HCT116 (cell line): ENCODE data around the gene SMIM5. TPM values are rescaled to one million over a fixed set of nuclear protein-coding genes. Genes with fewer than 3 reads are reported as not detected.

Experiments used
- ATAC-seq: fragments of 200-7000 bp; cut with Tn5 transposase; 2 replicates; pipeline ENCODE4 v1.9.1; 2020; ENCODE audit warnings: mild to moderate bottlenecking, moderate library complexity
- BruUV-seq: library from RNA; stranded (reverse); fragments of 400-500 nt; replicated peaks from 2 replicates; lab custom pipeline; 2021; lab: Mats Ljungman, UMichigan
- CTCF ChIA-PET: fragments of 300-600 bp; sonication (Branson Sonifier 250); formaldehyde crosslinking; loops from one replicate; lab custom pipeline; 2021; ENCODE audit warnings: antibody characterized with exemption; lab: Charles Lee
- POLR2A ChIA-PET: fragments of 300-600, 350-600 bp; sonication (Branson Sonifier 250); formaldehyde crosslinking; loops from one replicate; lab custom pipeline; 2021; ENCODE audit warnings: antibody characterized with exemption; lab: Charles Lee
- RAD21 ChIA-PET, 2 experiments: fragments of 300-600 bp; sonication (Branson Sonifier 250); formaldehyde crosslinking; loops; one replicate each; lab custom pipeline; 2023; ENCODE audit warnings: low total read pairs in 2 of 2; ENCODE audit not compliant: uncharacterized antibody in 2 of 2, unreplicated experiment in 2 of 2, low non-redundant PET in 1 of 2; lab: Charles Lee
- DNase-seq: peaks from one replicate; pipeline ENCODE4 v3.0.0-alpha.2; 2010; ENCODE audit warnings: low read depth, low spot score
- H2AFZ ChIP-seq: fragments of 200-600 bp; shearing (Covaris generic), sonication (generic); 2 replicates; pipeline ENCODE4 v1.6.1; 2017; ENCODE audit warnings: low read depth, mixed run types, mixed read lengths, antibody characterized with exemption, low read length; ENCODE audit not compliant: poor library complexity, severe bottlenecking
- H3K27ac ChIP-seq: 2 replicates; pipeline ENCODE4 v1.5.1; 2012; ENCODE audit warnings: low read depth, low read length
- H3K27me3 ChIP-seq: fragments of 200-600 bp; sonication (generic); 2 replicates; pipeline ENCODE4 v1.6.1; 2016; ENCODE audit warnings: mixed run types, low read length, mixed read lengths; ENCODE audit not compliant: insufficient read depth
- H3K36me3 ChIP-seq, 2 experiments: fragments of 200-500 bp in 1 of 2; fragments of 200-600 bp in 1 of 2; sonication (Bioruptor generic) in 1 of 2; sonication (generic) in 1 of 2; 2 replicates each; pipeline versions ENCODE4 v1.5.1 to v1.6.1; 2014 to 2016; ENCODE audit warnings: low read length in 2 of 2, inconsistent platforms in 1 of 2, mixed read lengths in 1 of 2, mixed run types in 1 of 2; ENCODE audit not compliant: insufficient read depth in 2 of 2, control insufficient read depth in 1 of 2
- H3K4me1 ChIP-seq, 2 experiments: fragments of 200-600 bp in 1 of 2; sonication (generic) in 1 of 2; 2 replicates each; pipeline versions ENCODE4 v1.5.1 to v1.6.1; 2012 to 2017; ENCODE audit warnings: low read length in 2 of 2, inconsistent platforms in 1 of 2, mild to moderate bottlenecking in 1 of 2, mixed read lengths in 1 of 2, mixed run types in 1 of 2, moderate library complexity in 1 of 2; ENCODE audit not compliant: insufficient read depth in 2 of 2, control insufficient read depth in 1 of 2
- H3K4me2 ChIP-seq: fragments of 200-600 bp; sonication (generic); 2 replicates; pipeline ENCODE4 v1.6.1; 2017; ENCODE audit warnings: mixed run types, low read length, mixed read lengths
- H3K4me3 ChIP-seq, 2 experiments: fragments of 200-600 bp in 1 of 2; sonication (generic) in 1 of 2; replicated peaks in 1 of 2; 2 replicates each; pipeline ENCODE4 v1.5.1; 2011 to 2016; ENCODE audit warnings: low read length in 2 of 2, control low read depth in 1 of 2, low read depth in 1 of 2, mild to moderate bottlenecking in 1 of 2, mixed read lengths in 1 of 2, mixed run types in 1 of 2
- H3K79me2 ChIP-seq: fragments of 200-600 bp; sonication (generic); 2 replicates; pipeline ENCODE4 v1.6.1; 2017; ENCODE audit warnings: mild to moderate bottlenecking, mixed run types, low read length, moderate library complexity, mixed read lengths; ENCODE audit not compliant: insufficient read depth
- H3K9ac ChIP-seq: fragments of 200-600 bp; sonication (generic); 2 replicates; pipeline ENCODE4 v1.6.1; 2016; ENCODE audit warnings: low read length, mixed read lengths
- H3K9me2 ChIP-seq: fragments of 200-600 bp; sonication (generic), shearing (Covaris generic); 2 replicates; pipeline ENCODE4 v1.6.1; 2017; ENCODE audit warnings: mixed run types, mild to moderate bottlenecking, moderate library complexity; ENCODE audit not compliant: insufficient read depth
- H3K9me3 ChIP-seq, 2 experiments: fragments of 200-500 bp in 1 of 2; fragments of 200-600 bp in 1 of 2; sonication (Bioruptor generic) in 1 of 2; sonication (generic) in 1 of 2; 2 replicates each; pipeline ENCODE4 v1.6.1; 2014 to 2017; ENCODE audit warnings: low read length in 2 of 2, mixed read lengths in 2 of 2, inconsistent platforms in 1 of 2, low read depth in 1 of 2, mild to moderate bottlenecking in 1 of 2, mixed run types in 1 of 2, moderate library complexity in 1 of 2; ENCODE audit not compliant: control insufficient read depth in 1 of 2, insufficient read depth in 1 of 2
- H4K20me1 ChIP-seq: fragments of 200-600 bp; sonication (generic), shearing (Covaris generic); 2 replicates; pipeline ENCODE4 v1.6.1; 2017; ENCODE audit warnings: mixed run types, mild to moderate bottlenecking, moderate library complexity; ENCODE audit not compliant: insufficient read depth
- CBX3 ChIP-seq: IDR thresholded peaks from 2 replicates; pipeline ENCODE4 v1.6.1; 2012; ENCODE audit warnings: low read depth
- CEBPB ChIP-seq: IDR thresholded peaks from 2 replicates; pipeline ENCODE4 v1.6.1; 2012; ENCODE audit warnings: low read depth
- ELF1 ChIP-seq: IDR thresholded peaks from 2 replicates; pipeline ENCODE4 v1.6.1; 2012; ENCODE audit warnings: low read depth, borderline replicate concordance
- EZH2 ChIP-seq: fragments of 200-600 bp; sonication (generic); IDR thresholded peaks from 2 replicates; pipeline ENCODE4 v1.6.1; 2017; ENCODE audit warnings: antibody characterized with exemption, mixed run types
- FOSL1 ChIP-seq: IDR thresholded peaks from 2 replicates; pipeline ENCODE4 v1.6.1; 2012; ENCODE audit warnings: low read depth
- JUND ChIP-seq: IDR thresholded peaks from 2 replicates; pipeline ENCODE4 v1.6.1; 2012
- MAX ChIP-seq: IDR thresholded peaks from 2 replicates; pipeline ENCODE4 v1.6.1; 2012
- POLR2AphosphoS5 ChIP-seq: IDR thresholded peaks from 2 replicates; pipeline ENCODE4 v1.6.1; 2011; ENCODE audit warnings: mild to moderate bottlenecking, low read depth, low read length, moderate library complexity
- RAD21 ChIP-seq: IDR thresholded peaks from 2 replicates; pipeline ENCODE4 v1.6.1; 2012; ENCODE audit warnings: low read depth, mild to moderate bottlenecking
- REST ChIP-seq: IDR thresholded peaks from 2 replicates; pipeline ENCODE4 v1.6.1; 2012; ENCODE audit warnings: low read depth
- SIN3A ChIP-seq: IDR thresholded peaks from 2 replicates; pipeline ENCODE4 v1.6.1; 2012; ENCODE audit warnings: low read depth
- TCF7L2 ChIP-seq: IDR thresholded peaks from 2 replicates; pipeline ENCODE4 v1.7.0; 2011; ENCODE audit warnings: borderline replicate concordance, inconsistent platforms; ENCODE audit not compliant: insufficient read depth, insufficient read length; ENCODE audit errors: extremely low read depth
- YY1 ChIP-seq: IDR thresholded peaks from 2 replicates; pipeline ENCODE4 v1.6.1; 2011; ENCODE audit warnings: low read length, low read depth, moderate library complexity, mild to moderate bottlenecking; ENCODE audit not compliant: insufficient replicate concordance; ENCODE audit errors: extremely low read depth
- ZNF274 ChIP-seq: fragments of 200-500 bp; sonication (Bioruptor generic); IDR thresholded peaks from 2 replicates; pipeline ENCODE4 v1.6.1; 2014; ENCODE audit warnings: mild to moderate bottlenecking, low read depth, low read length, inconsistent platforms
- intact Hi-C: fragments of 100-400 bp; cut with micrococcal nuclease; formaldehyde crosslinking; loops from 2 replicates; pipeline ENCODE4 v1.10.0; 2022
- total RNA-seq: library from RNA; stranded (reverse); gene quantifications from one replicate; pipeline ENCODE4 v1.2.1, GENCODE V29; 2021; ENCODE audit not compliant: unreplicated experiment

Gene SMIM5
- total RNA-seq, 1 experiment from 2014 or later = 0.12 TPM

- TF ChIP-seq REST (no peak), SIN3A (peak; percentile 92), CEBPB (no peak)
These were observed 33.9 kb downstream of the SMIM5 start, which contains the start of the genes RECQL5 and SAP30BP (continued) for GRCh38 chr17:75666959-75667790.

GRCh38 chr17:75667825-75668224, 34.6 kb downstream of the SMIM5 start:
- Histone ChIP-seq H3K79me2 (peaks cover 77% of the 10 kb centered on the region), H3K4me1 (peaks cover 13 to 19% of the 10 kb centered on the region in 2 experiments; a peak in 3 of 4 replicates), H3K4me2 (peak overlapping the region; percentile 81), H3K9me2 (no peaks in the 10 kb centered on the region), H2AFZ (no peak overlapping the region), H3K9ac (peak overlapping the region; percentile 89), H4K20me1 (0 out of 2 replicates have a peak, but pooled peaks cover 4% of the 10 kb centered on the region), H3K27ac (peak overlapping the region; percentile 74), H3K4me3 (peak overlapping the region; percentile 79 to 83), H3K36me3 (peaks cover 41 to 42% of the 10 kb centered on the region in 2 experiments), H3K9me3 (no peaks in the 10 kb centered on the region), H3K27me3 (no peaks in the 10 kb centered on the region)
- ChIA-PET CTCF (interaction anchor here (0.5 to 2.4 kb wide), 4 partner anchors 34 to 416 kb away, joined by 3 to 14 read pairs (median 6); partner anchors contain the start of gene SMIM5), RAD21 (no interaction called here), POLR2A (interaction anchor here (1.0 to 1.5 kb wide), 6 partner anchors 14 to 31 kb away, joined by 3 to 6 read pairs (median 3); a partner anchor contains a TSS)
- TF ChIP-seq ELF1 (no peak), CEBPB (no peak), REST (no peak), RAD21 (no peak), POLR2AphosphoS5 (no peak), FOSL1 (no peak), EZH2 (no peak), CBX3 (no peak), JUND (no peak), YY1 (no peak), TCF7L2 (no peak), ZNF274 (no peak), MAX (no peak)
- intact Hi-C loops = no loop called here
- no TSS peak for BruUV-seq
- ATAC-seq (no peak), DNase-seq (no peak)
